HG02840 (cell line): ENCODE measurements around the gene TDRD1.

Experiments used
- ATAC-seq: cut with Tn5 transposase; IDR thresholded peaks from one replicate; pipeline ENCODE4 v1.9.1; 2021; ENCODE audit warnings: mild to moderate bottlenecking, moderate library complexity, moderate number of reproducible peaks; ENCODE audit not compliant: unreplicated experiment, low FRiP score

Gene TDRD1

GRCh38 chr10:114174695-114175188 is 4.4 kb upstream of the TDRD1 start:
- peak; percentile 11 for ATAC-seq

GRCh38 chr10:114175667-114176066 is 3.5 kb upstream of the TDRD1 start:
- no peak for ATAC-seq

GRCh38 chr10:114176511-114176910 is 2.6 kb upstream of the TDRD1 start:
- ATAC-seq: no peak

GRCh38 chr10:114179747-114180146 is 594 bp downstream of the TDRD1 start:
- no peak for ATAC-seq

GRCh38 chr10:114180937-114181336 is 1.8 kb downstream of the TDRD1 start:
- no peak for ATAC-seq

- ATAC-seq: no peak
These were observed 2.8 kb downstream of the TDRD1 start for GRCh38 chr10:114181971-114182370.

GRCh38 chr10:114183563-114183962 is 4.4 kb downstream of the TDRD1 start:
- ATAC-seq: no peak

GRCh38 chr10:114184276-114184675 is 5.1 kb downstream of the TDRD1 start:
- no peak for ATAC-seq

GRCh38 chr10:114188001-114188400 is 8.8 kb downstream of the TDRD1 start:
- ATAC-seq: no peak

- ATAC-seq: no peak
These were observed 9.7 kb downstream of the TDRD1 start for GRCh38 chr10:114188900-114189299.

- no peak for ATAC-seq
These were observed 10.5 kb downstream of the TDRD1 start for GRCh38 chr10:114189700-114190099.

- no peak for ATAC-seq
These were observed 15.9 kb downstream of the TDRD1 start for GRCh38 chr10:114195079-114195478.

- no peak for ATAC-seq
These were observed 20.1 kb downstream of the TDRD1 start for GRCh38 chr10:114199239-114199638.

GRCh38 chr10:114202812-114203211 is 23.7 kb downstream of the TDRD1 start:
- no peak for ATAC-seq

GRCh38 chr10:114206902-114207301 is 27.7 kb downstream of the TDRD1 start:
- no peak for ATAC-seq

GRCh38 chr10:114207349-114207748 is 28.2 kb downstream of the TDRD1 start:
- no peak for ATAC-seq

- no peak for ATAC-seq
These were observed 29.2 kb downstream of the TDRD1 start for GRCh38 chr10:114208351-114208750.

GRCh38 chr10:114212153-114212552 is 33.0 kb downstream of the TDRD1 start:
- ATAC-seq: no peak

- no peak for ATAC-seq
These were observed 35.9 kb downstream of the TDRD1 start for GRCh38 chr10:114215033-114215432.

GRCh38 chr10:114220281-114220680 is 41.1 kb downstream of the TDRD1 start:
- no peak for ATAC-seq

- ATAC-seq: no peak
These were observed 42.1 kb downstream of the TDRD1 start for GRCh38 chr10:114221235-114221634.

- ATAC-seq: no peak
These were observed 43.9 kb downstream of the TDRD1 start for GRCh38 chr10:114223066-114223465.

- no peak for ATAC-seq
These were observed 49.0 kb downstream of the TDRD1 start for GRCh38 chr10:114228156-114228555.
